Mesendoderm (in vitro differentiated cells): ENCODE results near the gene KRT10.

ENCODE experiments used
- DNase-seq: peaks from one replicate; pipeline ENCODE4 v3.0.0; 2013
- H2AK5ac ChIP-seq: 2 replicates; pipeline ENCODE4 v1.6.1; 2013; ENCODE audit warnings: low read length, inconsistent platforms
- H2BK120ac ChIP-seq: 2 replicates; pipeline ENCODE4 v1.6.1; 2013; ENCODE audit warnings: low read depth, mild to moderate bottlenecking, low read length, moderate library complexity, mixed read lengths
- H2BK15ac ChIP-seq: replicated peaks from 2 replicates; pipeline ENCODE4 v1.6.1; 2013; ENCODE audit warnings: low read depth, mild to moderate bottlenecking, moderate library complexity
- H2BK5ac ChIP-seq: 2 replicates; pipeline ENCODE4 v1.6.1; 2013; ENCODE audit warnings: low read length, inconsistent platforms
- H3K18ac ChIP-seq: 2 replicates; pipeline ENCODE4 v1.6.1; 2013; ENCODE audit warnings: mild to moderate bottlenecking, low read length, mixed read lengths
- H3K23ac ChIP-seq: one replicate; pipeline ENCODE4 v1.6.1; 2013; ENCODE audit warnings: low read length
- H3K27ac ChIP-seq: 2 replicates; pipeline ENCODE4 v1.5.1; 2013; ENCODE audit warnings: low read depth, mild to moderate bottlenecking, inconsistent platforms, low read length, moderate library complexity
- H3K27me3 ChIP-seq: 2 replicates; pipeline ENCODE4 v1.6.1; 2013; ENCODE audit warnings: low read length, control low read depth, mild to moderate bottlenecking, inconsistent platforms; ENCODE audit not compliant: insufficient read depth, poor library complexity
- H3K36me3 ChIP-seq: 2 replicates; pipeline ENCODE4 v1.6.1; 2013; ENCODE audit warnings: low read length, inconsistent platforms; ENCODE audit not compliant: control insufficient read depth, insufficient read depth
- H3K4ac ChIP-seq: one replicate; pipeline ENCODE4 v1.6.1; 2013; ENCODE audit warnings: low read depth, mild to moderate bottlenecking, low read length, moderate library complexity
- H3K4me1 ChIP-seq: 2 replicates; pipeline ENCODE4 v1.6.1; 2013; ENCODE audit warnings: low read depth, low read length, inconsistent platforms; ENCODE audit not compliant: control insufficient read depth
- H3K4me2 ChIP-seq: 2 replicates; pipeline ENCODE4 v1.6.1; 2013; ENCODE audit warnings: low read length
- H3K4me3 ChIP-seq: 2 replicates; pipeline ENCODE4 v1.5.1; 2013; ENCODE audit warnings: mild to moderate bottlenecking, low read length
- H3K56ac ChIP-seq: one replicate; pipeline ENCODE4 v1.6.1; 2013; ENCODE audit warnings: low read length
- H3K79me1 ChIP-seq: 2 replicates; pipeline ENCODE4 v1.6.1; 2013; ENCODE audit warnings: low read length, inconsistent platforms
- H3K79me2 ChIP-seq: 2 replicates; pipeline ENCODE4 v1.6.1; 2013; ENCODE audit warnings: mild to moderate bottlenecking, low read length; ENCODE audit not compliant: control insufficient read depth, insufficient read depth
- H3K9ac ChIP-seq: 2 replicates; pipeline ENCODE4 v1.6.1; 2013; ENCODE audit warnings: low read length, inconsistent platforms
- H4K5ac ChIP-seq: one replicate; pipeline ENCODE4 v1.6.1; 2013; ENCODE audit warnings: low read length
- H4K8ac ChIP-seq: one replicate; pipeline ENCODE4 v1.6.1; 2013; ENCODE audit warnings: low read depth, mild to moderate bottlenecking, control low read depth, low read length, moderate library complexity
- WGBS: extraction: QIAGEN DNeasy Blood & Tissue Kit; methylation state at CpG from one replicate; pipeline ENCODE4 v1.1.7; 2013; ENCODE audit warnings: low lambda C conversion rate, missing lambda C conversion rate; ENCODE audit not compliant: insufficient coverage; ENCODE audit errors: extremely low coverage; 5-methylcytosine and 5-hydroxymethylcytosine counted together

KRT10 gene

DNA sequence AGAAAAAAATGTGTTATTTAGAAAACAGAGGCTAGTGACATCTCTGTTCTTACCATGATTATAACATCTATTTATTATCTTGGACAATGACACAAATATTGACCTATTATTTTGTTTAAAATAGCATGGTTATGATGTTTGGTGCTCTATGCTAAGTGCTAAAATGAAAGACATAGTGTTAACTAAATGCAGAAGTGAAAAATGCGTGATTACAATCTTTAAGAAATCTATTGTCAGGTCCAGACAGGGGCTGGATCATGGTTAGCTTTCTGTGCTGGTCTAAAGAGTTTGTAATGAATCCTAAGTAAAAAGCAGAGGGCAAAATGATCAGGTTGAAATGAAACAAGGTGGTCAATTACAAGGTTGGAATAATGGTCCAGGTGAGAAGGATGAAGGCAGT, 22.0 kb downstream of the KRT10 start:
- Histone ChIP-seq H3K4me1 (no peaks in the 10 kb centered on the region), H2AK5ac (no peak overlapping the region), H4K8ac (no peak overlapping the region), H3K79me2 (no peaks in the 10 kb centered on the region), H3K36me3 (no peaks in the 10 kb centered on the region), H3K56ac (no peak overlapping the region), H3K27me3 (peaks cover 1% of the 10 kb centered on the region), H3K18ac (no peak overlapping the region), H3K4ac (no peak overlapping the region), H3K79me1 (no peaks in the 10 kb centered on the region), H3K4me2 (no peak overlapping the region), H2BK15ac (no peak overlapping the region), H3K4me3 (no peak overlapping the region), H3K27ac (no peak overlapping the region), H4K5ac (no peak overlapping the region), H3K9ac (no peak overlapping the region), H2BK5ac (no peak overlapping the region), H3K23ac (no peak overlapping the region), H2BK120ac (no peak overlapping the region)
- WGBS, result no CpG with 5 or more reads among the region's 1 CpG
- DNase-seq, result no peak

DNA sequence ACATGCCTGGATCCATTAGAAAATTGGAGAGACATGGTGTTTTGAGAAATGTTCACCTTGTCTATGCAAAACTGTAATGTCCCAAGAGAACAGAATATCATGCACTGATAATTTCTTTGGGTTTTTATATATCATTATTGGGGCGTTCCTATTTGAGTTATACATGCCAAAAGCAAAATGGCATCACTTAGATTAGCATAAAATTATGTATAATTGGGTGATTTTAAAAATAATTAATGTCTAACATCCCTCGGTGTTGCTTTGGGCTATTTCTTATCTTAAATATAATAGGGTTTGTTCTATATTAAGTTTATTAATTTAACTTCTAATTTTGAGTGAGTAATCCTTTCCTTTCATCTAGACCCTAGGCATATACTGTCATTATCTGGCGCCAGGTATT, 22.6 kb downstream of the KRT10 start, which contains the start of gene KRT28:
Gene KRT28, minus strand, starts transcription at position 101 of the 400 bp plus-strand sequence. Its CDS starts 66 bp downstream, at position 35.
- Histone ChIP-seq H3K27ac (no peak within 1 kb of the TSS), H3K4ac (no peak within 1 kb of the TSS), H4K8ac (no peak within 1 kb of the TSS), H3K23ac (no peak within 1 kb of the TSS), H4K5ac (no peak within 1 kb of the TSS), H3K9ac (no peak within 1 kb of the TSS), H3K4me2 (no peak within 1 kb of the TSS), H3K36me3 (no peaks in the 10 kb centered on the region), H3K56ac (no peak within 1 kb of the TSS), H3K27me3 (no peaks in the 10 kb centered on the region), H3K4me3 (no peak within 1 kb of the TSS), H3K18ac (no peak within 1 kb of the TSS), H2BK15ac (no peak within 1 kb of the TSS), H3K79me1 (no peaks in the 10 kb centered on the region), H3K4me1 (no peaks in the 10 kb centered on the region), H2BK120ac (no peak within 1 kb of the TSS), H2BK5ac (no peak within 1 kb of the TSS), H3K79me2 (no peaks in the 10 kb centered on the region), H2AK5ac (no peak within 1 kb of the TSS)
- DNase-seq, result no peak
- WGBS, result no CpG with 5 or more reads among the region's 3 CpGs

DNA sequence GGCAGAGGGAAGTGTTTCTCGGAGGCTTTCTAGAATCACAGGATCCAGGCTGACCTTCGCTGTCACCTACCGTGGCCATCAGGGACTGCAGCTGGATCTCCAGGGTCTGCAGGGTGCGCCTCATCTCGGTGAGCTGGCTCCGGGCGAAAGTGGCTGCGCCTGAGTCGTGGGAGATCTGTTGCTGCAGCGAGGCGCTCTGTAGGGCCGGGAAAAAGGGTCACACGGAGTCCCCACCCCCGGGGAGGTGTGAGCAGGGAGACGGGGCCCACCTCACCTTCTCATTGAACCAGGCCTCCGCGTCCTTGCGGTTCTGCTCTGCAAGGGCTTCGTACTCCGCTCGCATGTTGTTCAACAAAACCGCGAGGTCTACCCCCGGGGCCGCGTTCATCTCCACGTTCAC, 25.6 kb downstream of the KRT10 start:
- Histone ChIP-seq H2BK15ac (no peak overlapping the region), H3K4me1 (no peaks in the 10 kb centered on the region), H3K4me3 (no peak overlapping the region), H3K79me2 (no peaks in the 10 kb centered on the region), H2AK5ac (no peak overlapping the region), H2BK5ac (no peak overlapping the region), H3K56ac (no peak overlapping the region), H3K79me1 (no peaks in the 10 kb centered on the region), H3K27ac (no peak overlapping the region), H3K4ac (no peak overlapping the region), H4K5ac (no peak overlapping the region), H3K18ac (no peak overlapping the region), H3K23ac (no peak overlapping the region), H3K36me3 (no peaks in the 10 kb centered on the region), H4K8ac (no peak overlapping the region), H2BK120ac (no peak overlapping the region), H3K27me3 (no peaks in the 10 kb centered on the region), H3K4me2 (no peak overlapping the region), H3K9ac (no peak overlapping the region)
- WGBS, result no CpG with 5 or more reads among the region's 27 CpGs
- DNase-seq, result peak; percentile 11

DNA sequence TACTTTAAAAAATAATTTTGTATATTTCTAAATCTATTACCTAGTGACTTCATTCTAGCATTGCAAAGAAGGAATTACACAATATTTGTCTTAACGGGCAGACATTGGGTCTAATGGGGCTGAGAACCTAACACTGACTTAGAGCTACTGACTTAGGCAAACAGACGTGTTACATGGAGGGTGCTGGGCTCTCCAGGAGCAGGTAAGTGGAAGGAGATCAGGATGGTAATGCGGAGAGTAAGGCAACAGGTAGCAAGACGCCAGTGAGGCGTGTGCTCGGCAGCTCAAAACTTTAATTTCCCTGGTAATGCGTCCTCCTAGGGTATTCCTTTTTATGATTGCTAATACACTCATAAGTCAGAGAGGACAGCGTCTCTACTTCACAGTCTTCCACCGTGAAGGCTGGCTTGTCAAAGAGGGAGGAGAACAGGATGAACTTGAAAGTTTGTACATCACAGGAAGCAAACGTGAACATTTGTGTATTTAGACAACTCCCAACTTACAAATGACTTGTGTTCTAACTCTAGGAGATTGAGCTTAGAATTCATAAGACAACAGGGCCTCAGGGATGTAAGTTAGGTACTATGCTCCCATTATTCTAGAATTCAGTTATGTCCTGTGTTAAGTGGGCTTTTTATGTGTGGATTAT, 27.3 kb downstream of the KRT10 start:
- Histone ChIP-seq H2AK5ac (no peak overlapping the region), H3K79me2 (no peaks in the 10 kb centered on the region), H3K4me3 (no peak overlapping the region), H3K9ac (no peak overlapping the region), H3K27ac (no peak overlapping the region), H4K8ac (no peak overlapping the region), H3K4me2 (no peak overlapping the region), H3K18ac (no peak overlapping the region), H3K79me1 (no peaks in the 10 kb centered on the region), H3K4me1 (no peaks in the 10 kb centered on the region), H3K27me3 (no peaks in the 10 kb centered on the region), H4K5ac (no peak overlapping the region), H2BK15ac (no peak overlapping the region), H2BK120ac (no peak overlapping the region), H2BK5ac (no peak overlapping the region), H3K36me3 (no peaks in the 10 kb centered on the region), H3K56ac (no peak overlapping the region), H3K4ac (no peak overlapping the region), H3K23ac (no peak overlapping the region)
- WGBS, result no CpG with 5 or more reads among the region's 10 CpGs
- DNase-seq, result no peak

DNA sequence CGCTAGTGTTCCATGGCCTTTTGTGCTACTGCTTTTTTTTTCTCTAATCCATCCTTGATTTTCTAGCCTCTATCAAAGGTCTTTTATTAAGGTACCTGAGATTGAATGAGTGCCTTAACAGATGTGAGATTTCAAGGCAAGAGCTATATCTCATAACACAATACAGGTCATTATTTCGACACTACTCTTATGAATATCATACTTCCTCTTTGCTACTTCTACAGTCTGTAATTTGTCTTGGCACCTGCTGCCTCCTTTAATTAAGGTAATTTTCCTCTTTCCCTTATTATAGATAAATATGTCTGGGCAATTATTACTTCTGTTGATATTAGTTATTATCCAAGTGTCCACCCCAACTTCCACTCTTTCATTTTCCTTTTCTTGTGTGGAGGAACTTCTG, 27.9 kb downstream of the KRT10 start:
- H3K4ac ChIP-seq, result no peak overlapping the region
- no peak overlapping the region for H3K4me2 ChIP-seq
- H3K36me3 ChIP-seq, result no peaks in the 10 kb centered on the region
- WGBS, result no CpG with 5 or more reads among the region's 2 CpGs
- no peaks in the 10 kb centered on the region for H3K4me1 ChIP-seq
- no peak overlapping the region for H2BK120ac ChIP-seq
- H3K27ac ChIP-seq, result no peak overlapping the region
- no peak for DNase-seq
- no peaks in the 10 kb centered on the region for H3K27me3 ChIP-seq
- no peaks in the 10 kb centered on the region for H3K79me2 ChIP-seq
- H2AK5ac ChIP-seq, result no peak overlapping the region
- no peaks in the 10 kb centered on the region for H3K79me1 ChIP-seq
- H3K23ac ChIP-seq, result no peak overlapping the region
- H2BK15ac ChIP-seq, result no peak overlapping the region
- no peak overlapping the region for H3K9ac ChIP-seq
- H3K56ac ChIP-seq, result no peak overlapping the region
- H2BK5ac ChIP-seq, result no peak overlapping the region
- H3K4me3 ChIP-seq, result no peak overlapping the region
- H3K18ac ChIP-seq, result no peak overlapping the region
- no peak overlapping the region for H4K5ac ChIP-seq
- no peak overlapping the region for H4K8ac ChIP-seq

DNA sequence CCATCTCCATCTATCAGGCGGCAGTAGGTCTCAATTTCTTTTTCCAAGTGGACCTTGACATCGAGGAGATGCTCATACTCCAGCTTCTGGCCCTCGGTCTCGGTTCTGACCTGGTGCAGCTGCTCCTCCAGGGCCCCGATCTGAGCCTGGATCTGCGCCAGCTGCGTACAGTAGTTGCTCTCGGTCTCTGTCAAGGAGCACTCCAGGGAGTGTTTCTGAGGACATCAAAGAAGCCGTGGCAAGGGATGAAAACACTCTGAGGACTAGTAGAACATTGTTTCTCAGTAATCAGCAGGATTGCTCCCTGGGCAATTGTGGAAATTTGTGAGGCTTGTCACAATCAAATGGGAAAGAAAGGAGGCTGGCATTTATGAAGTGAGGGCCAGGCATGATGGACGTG, 28.6 kb downstream of the KRT10 start:
- H3K4me1 ChIP-seq, result no peaks in the 10 kb centered on the region
- H3K4ac ChIP-seq, result no peak overlapping the region
- no peak overlapping the region for H3K27ac ChIP-seq
- no peak overlapping the region for H3K9ac ChIP-seq
- no peak overlapping the region for H4K5ac ChIP-seq
- no peak overlapping the region for H3K4me3 ChIP-seq
- no peaks in the 10 kb centered on the region for H3K36me3 ChIP-seq
- no peak overlapping the region for H2BK120ac ChIP-seq
- no peak overlapping the region for H3K4me2 ChIP-seq
- H3K79me2 ChIP-seq, result no peaks in the 10 kb centered on the region
- no peak overlapping the region for H4K8ac ChIP-seq
- WGBS, result no CpG with 5 or more reads among the region's 10 CpGs
- H2BK5ac ChIP-seq, result no peak overlapping the region
- no peak overlapping the region for H2AK5ac ChIP-seq
- H3K18ac ChIP-seq, result no peak overlapping the region
- H2BK15ac ChIP-seq, result no peak overlapping the region
- H3K23ac ChIP-seq, result no peak overlapping the region
- no peak for DNase-seq
- H3K79me1 ChIP-seq, result no peaks in the 10 kb centered on the region
- no peaks in the 10 kb centered on the region for H3K27me3 ChIP-seq
- no peak overlapping the region for H3K56ac ChIP-seq
